Neuronal stem cell (in vitro differentiated cells): ENCODE data around the gene IL36B.
A peak's percentile ranks its signal among the peaks of the same experiment; 100 is the strongest.

Experiments used
- DNase-seq: peaks from one replicate; pipeline ENCODE4 v3.0.0-alpha.2; 2013; ENCODE audit warnings: low spot score
- H2AFZ ChIP-seq: one replicate; pipeline ENCODE4 v1.6.1; 2013; ENCODE audit warnings: mild to moderate bottlenecking, low read length, inconsistent platforms
- H2AK5ac ChIP-seq: 2 replicates; pipeline ENCODE4 v1.6.1; 2013; ENCODE audit warnings: low read depth, mild to moderate bottlenecking, inconsistent platforms, low read length, moderate library complexity, mixed read lengths
- H2BK120ac ChIP-seq: 2 replicates; pipeline ENCODE4 v1.6.1; 2013; ENCODE audit warnings: low read depth, mild to moderate bottlenecking, inconsistent platforms, low read length, moderate library complexity, mixed read lengths
- H2BK12ac ChIP-seq: one replicate; pipeline ENCODE4 v1.6.1; 2013; ENCODE audit warnings: low read length, inconsistent platforms
- H2BK15ac ChIP-seq: 2 replicates; pipeline ENCODE4 v1.6.1; 2013; ENCODE audit warnings: mild to moderate bottlenecking, low read length, inconsistent platforms, mixed read lengths
- H2BK5ac ChIP-seq: one replicate; pipeline ENCODE4 v1.6.1; 2013; ENCODE audit warnings: inconsistent platforms, mild to moderate bottlenecking, low read length, moderate library complexity
- H3K14ac ChIP-seq: one replicate; pipeline ENCODE4 v1.6.1; 2013; ENCODE audit warnings: low read length, inconsistent platforms
- H3K18ac ChIP-seq: 2 replicates; pipeline ENCODE4 v1.6.1; 2013; ENCODE audit warnings: low read length, inconsistent platforms
- H3K23ac ChIP-seq: 2 replicates; pipeline ENCODE4 v1.6.1; 2013; ENCODE audit warnings: low read depth, mild to moderate bottlenecking, mixed read lengths, low read length, inconsistent platforms; ENCODE audit not compliant: poor library complexity
- H3K27ac ChIP-seq: replicated peaks from 3 replicates; pipeline ENCODE4 v1.5.1; 2013; ENCODE audit warnings: low read length, inconsistent platforms
- H3K27me3 ChIP-seq, 3 experiments: 2 replicates each; pipeline ENCODE4 v1.6.1; 2013; ENCODE audit warnings: low read length in 3 of 3, mild to moderate bottlenecking in 2 of 3, inconsistent platforms in 1 of 3, low read depth in 1 of 3, mixed read lengths in 1 of 3, moderate library complexity in 1 of 3; ENCODE audit not compliant: control insufficient read depth in 3 of 3, insufficient read depth in 3 of 3
- H3K36me3 ChIP-seq, 2 donors: replicated peaks in 1 of 2; 2 replicates each; pipeline ENCODE4 v1.6.1; 2013; ENCODE audit warnings: low read length in 2 of 2; ENCODE audit not compliant: control insufficient read depth in 2 of 2, insufficient read depth in 2 of 2
- H3K4ac ChIP-seq: 2 replicates; pipeline ENCODE4 v1.6.1; 2013; ENCODE audit warnings: inconsistent platforms, mild to moderate bottlenecking, low read length, moderate library complexity
- H3K4me1 ChIP-seq, 2 donors: 1 replicate in 1 of 2; 2 replicates in 1 of 2; pipeline ENCODE4 v1.6.1; 2013; ENCODE audit warnings: low read length in 2 of 2, low read depth in 1 of 2; ENCODE audit not compliant: control insufficient read depth in 2 of 2, insufficient read depth in 1 of 2
- H3K4me2 ChIP-seq: one replicate; pipeline ENCODE4 v1.6.1; 2013; ENCODE audit warnings: mild to moderate bottlenecking, low read length, inconsistent platforms; ENCODE audit not compliant: insufficient read depth, poor library complexity, severe bottlenecking
- H3K4me3 ChIP-seq, 2 donors: 2 replicates each; pipeline ENCODE4 v1.5.1; 2013; ENCODE audit warnings: low read length in 2 of 2, mild to moderate bottlenecking in 2 of 2, inconsistent platforms in 1 of 2, moderate library complexity in 1 of 2
- H3K79me1 ChIP-seq: one replicate; pipeline ENCODE4 v1.6.1; 2013; ENCODE audit warnings: low read depth, mild to moderate bottlenecking, inconsistent platforms, low read length, moderate library complexity
- H3K9ac ChIP-seq: one replicate; pipeline ENCODE4 v1.6.1; 2013; ENCODE audit warnings: mild to moderate bottlenecking, low read depth, low read length, inconsistent platforms; ENCODE audit not compliant: poor library complexity
- H3K9me3 ChIP-seq, 2 donors: replicated peaks in 1 of 2; 2 replicates each; pipeline versions ENCODE3 to v1.6.1; 2013; ENCODE audit warnings: low read length in 2 of 2, mild to moderate bottlenecking in 2 of 2, inconsistent platforms in 1 of 2, low read depth in 1 of 2, mixed read lengths in 1 of 2, moderate library complexity in 1 of 2; ENCODE audit not compliant: control insufficient read depth in 2 of 2, insufficient read depth in 1 of 2
- H4K8ac ChIP-seq: one replicate; pipeline ENCODE4 v1.6.1; 2013; ENCODE audit warnings: low read depth, mild to moderate bottlenecking, inconsistent platforms, low read length, moderate library complexity
- H4K91ac ChIP-seq: one replicate; pipeline ENCODE4 v1.6.1; 2013; ENCODE audit warnings: low read length, low read depth, mild to moderate bottlenecking, inconsistent platforms; ENCODE audit not compliant: poor library complexity
- WGBS, 2 donors: extraction: QIAGEN DNeasy Blood & Tissue Kit; methylation state at CpG; one replicate each; pipeline ENCODE4 v1.1.7; 2013; ENCODE audit warnings: missing lambda C conversion rate in 2 of 2, mixed read lengths in 1 of 2; ENCODE audit not compliant: insufficient read length in 2 of 2, insufficient replicate concordance in 1 of 2; ENCODE audit errors: extremely low coverage in 2 of 2; 5-methylcytosine and 5-hydroxymethylcytosine counted together

Gene IL36B

GRCh38 chr2:113053666-113054065, 999 bp upstream of the IL36B start:
- Histone ChIP-seq H3K9ac (no peak overlapping the region), H2BK5ac (no peak overlapping the region), H3K14ac (no peak overlapping the region), H3K4ac (no peak overlapping the region), H3K9me3 (peaks cover 0 to 4% of the 10 kb centered on the region in 2 donors), H4K8ac (no peak overlapping the region), H2BK12ac (no peak overlapping the region), H3K79me1 (no peaks in the 10 kb centered on the region), H2AK5ac (no peak overlapping the region), H3K4me1 (no peaks in the 10 kb centered on the region), H2BK120ac (no peak overlapping the region), H3K36me3 (no peaks in the 10 kb centered on the region), H4K91ac (no peak overlapping the region), H2AFZ (no peak overlapping the region), H3K18ac (no peak overlapping the region), H3K27ac (no peak overlapping the region), H2BK15ac (no peak overlapping the region), H3K23ac (no peak overlapping the region), H3K4me3 (no peak overlapping the region), H3K4me2 (no peak overlapping the region), H3K27me3 (no peaks in the 10 kb centered on the region)
- no CpG with 5 or more reads among the region's 3 CpGs for WGBS, 2 donors
- no peak for DNase-seq

DNA sequence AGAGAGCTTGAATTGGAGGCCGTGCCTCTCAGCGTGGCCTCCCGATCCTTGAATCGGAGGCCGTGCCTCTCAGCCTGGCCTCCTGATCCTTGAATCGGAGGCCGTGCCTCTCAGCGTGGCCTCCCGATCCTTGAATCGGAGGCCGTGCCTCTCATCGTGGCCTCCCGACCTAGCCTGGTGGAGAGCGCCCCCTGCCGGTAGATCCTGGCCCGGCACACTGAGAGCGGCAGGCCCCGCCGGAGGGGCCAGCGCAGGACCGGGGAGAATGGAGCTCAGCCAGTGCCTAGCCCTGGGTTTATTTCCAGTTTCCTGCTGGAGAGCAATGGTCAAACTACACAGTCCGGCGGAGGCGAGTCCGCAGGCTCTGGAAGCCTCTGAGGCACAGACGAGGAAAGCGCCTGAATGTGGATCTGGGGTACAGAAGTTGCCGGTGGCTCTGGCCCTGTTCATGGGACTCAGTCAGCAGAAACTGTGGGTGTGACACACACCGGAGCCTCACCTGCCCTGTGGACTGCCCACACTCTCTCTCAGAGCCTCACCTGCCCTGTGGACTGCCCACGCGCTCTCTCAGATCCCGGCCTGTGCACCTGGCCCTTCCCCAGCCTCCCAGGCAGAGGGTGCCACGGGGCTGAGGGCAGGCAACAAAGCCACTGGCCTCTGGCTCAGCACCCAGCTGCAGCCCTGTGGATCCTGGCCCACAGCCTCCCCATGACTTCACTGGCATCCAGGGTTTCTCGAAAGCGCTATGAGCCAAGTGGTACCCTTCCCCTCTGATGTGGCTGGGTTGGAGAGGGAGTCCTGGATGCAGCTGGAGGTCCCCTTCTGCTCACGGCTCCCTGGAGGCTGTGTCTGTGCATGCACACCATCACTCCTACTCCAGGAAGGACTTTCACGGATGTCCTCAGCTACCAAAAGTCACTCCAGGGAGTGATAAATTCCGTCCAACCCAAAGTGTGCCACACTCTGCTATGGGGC, 1.5 kb downstream of the IL36B start:
- no peak for DNase-seq
- H3K18ac ChIP-seq: peak overlapping the region; percentile 8
- no peak overlapping the region for H3K14ac ChIP-seq
- no peak overlapping the region for H3K4me3 ChIP-seq
- peak overlapping the region; percentile 45 for H2AK5ac ChIP-seq
- peak overlapping the region; percentile 3 for H3K9ac ChIP-seq
- H3K9me3 ChIP-seq: peaks cover 0 to 4% of the 10 kb centered on the region in 2 donors
- no peaks in the 10 kb centered on the region for H3K36me3 ChIP-seq
- no peak overlapping the region for H3K4ac ChIP-seq
- no peaks in the 10 kb centered on the region for H3K4me1 ChIP-seq
- no peak overlapping the region for H4K8ac ChIP-seq
- no peak overlapping the region for H2AFZ ChIP-seq
- H3K27me3 ChIP-seq: no peaks in the 10 kb centered on the region
- H3K4me2 ChIP-seq: no peak overlapping the region
- no peak overlapping the region for H2BK5ac ChIP-seq
- no peak overlapping the region for H4K91ac ChIP-seq
- no CpG with 5 or more reads among the region's 38 CpGs for WGBS, 2 donors
- no peak overlapping the region for H3K27ac ChIP-seq
- no peak overlapping the region for H2BK120ac ChIP-seq
- no peak overlapping the region for H2BK12ac ChIP-seq
- H3K23ac ChIP-seq: peak overlapping the region; percentile 70
- H2BK15ac ChIP-seq: no peak overlapping the region
- H3K79me1 ChIP-seq: no peaks in the 10 kb centered on the region

- no peak overlapping the region for H2BK120ac ChIP-seq
- no peak overlapping the region for H3K4me3 ChIP-seq
- no peak overlapping the region for H2BK5ac ChIP-seq
- H3K23ac ChIP-seq: no peak overlapping the region
- H3K4ac ChIP-seq: no peak overlapping the region
- no peaks in the 10 kb centered on the region for H3K79me1 ChIP-seq
- H3K27me3 ChIP-seq: no peaks in the 10 kb centered on the region
- H2AK5ac ChIP-seq: no peak overlapping the region
- H3K4me1 ChIP-seq: no peaks in the 10 kb centered on the region
- no peak overlapping the region for H2BK15ac ChIP-seq
- H3K36me3 ChIP-seq: no peaks in the 10 kb centered on the region
- H2AFZ ChIP-seq: no peak overlapping the region
- peaks cover 0 to 2% of the 10 kb centered on the region in 2 donors for H3K9me3 ChIP-seq
- no peak overlapping the region for H3K4me2 ChIP-seq
- no peak overlapping the region for H4K8ac ChIP-seq
- no CpG with 5 or more reads among the region's 5 CpGs for WGBS, 2 donors
- H4K91ac ChIP-seq: no peak overlapping the region
- DNase-seq: no peak
- no peak overlapping the region for H3K14ac ChIP-seq
- no peak overlapping the region for H3K9ac ChIP-seq
- no peak overlapping the region for H2BK12ac ChIP-seq
- H3K18ac ChIP-seq: no peak overlapping the region
- H3K27ac ChIP-seq: no peak overlapping the region
These were observed 6.2 kb downstream of the IL36B start for GRCh38 chr2:113046465-113046864.

DNA sequence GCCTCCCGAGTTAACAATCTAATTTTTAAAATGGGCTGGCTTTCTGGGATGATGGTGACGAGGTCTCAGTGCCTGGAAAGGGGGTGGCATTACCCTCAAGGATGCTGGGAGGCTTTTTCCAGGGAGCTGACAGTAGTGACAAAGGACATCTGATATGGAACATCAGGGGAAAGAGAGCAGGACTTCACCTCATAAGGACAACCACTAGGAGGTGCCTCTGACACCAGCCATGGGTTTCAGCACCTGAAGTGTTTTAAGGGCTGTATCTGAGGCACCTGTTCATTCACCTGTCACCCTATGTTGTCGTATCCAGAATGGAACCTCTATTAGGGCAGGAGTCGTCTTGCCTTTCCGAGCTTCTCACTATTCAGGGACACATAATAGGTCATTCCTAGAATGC, 10.8 kb downstream of the IL36B start:
- H3K4me3 ChIP-seq: no peak overlapping the region
- no peaks in the 10 kb centered on the region for H3K4me1 ChIP-seq
- no peak overlapping the region for H3K4ac ChIP-seq
- H2AK5ac ChIP-seq: no peak overlapping the region
- H2BK120ac ChIP-seq: no peak overlapping the region
- no peak overlapping the region for H4K8ac ChIP-seq
- WGBS, 2 donors: no CpG with 5 or more reads among the region's 5 CpGs
- H3K9me3 ChIP-seq: no peaks in the 10 kb centered on the region
- no peak overlapping the region for H2BK12ac ChIP-seq
- no peak for DNase-seq
- no peak overlapping the region for H3K18ac ChIP-seq
- H3K9ac ChIP-seq: no peak overlapping the region
- H2BK5ac ChIP-seq: no peak overlapping the region
- H3K36me3 ChIP-seq: no peaks in the 10 kb centered on the region
- H3K14ac ChIP-seq: no peak overlapping the region
- no peak overlapping the region for H2AFZ ChIP-seq
- H3K27me3 ChIP-seq: peaks cover 0 to 8% (median 0%) of the 10 kb centered on the region in 3 experiments
- H3K4me2 ChIP-seq: no peak overlapping the region
- H4K91ac ChIP-seq: no peak overlapping the region
- H3K79me1 ChIP-seq: no peaks in the 10 kb centered on the region
- no peak overlapping the region for H3K23ac ChIP-seq
- H2BK15ac ChIP-seq: no peak overlapping the region
- no peak overlapping the region for H3K27ac ChIP-seq
